GM12878 (cell line): ENCODE data around the gene CA9. TPM values are rescaled to one million over a fixed set of nuclear protein-coding genes. Genes with fewer than 3 reads are reported as not detected.

Experiments used
- ATAC-seq: fragments of 200-7000 bp; cut with Tn5 transposase; 3 replicates; pipeline ENCODE4 v1.9.1; 2020; ENCODE audit warnings: mild to moderate bottlenecking, moderate library complexity
- BruUV-seq: library from RNA; stranded (reverse); fragments of 400-500 nt; replicated peaks from 2 replicates; lab custom pipeline; 2021; lab: Mats Ljungman, UMichigan
- CTCF ChIA-PET: fragments of 300-600 bp; sonication (Branson Sonifier 250); formaldehyde crosslinking; extraction: SDS; loops from one replicate; lab custom pipeline; 2021; ENCODE audit warnings: inconsistent platforms; lab: Yijun Ruan, JAX
- POLR2A ChIA-PET: fragments of 350-600 bp; formaldehyde crosslinking; extraction: SDS; loops from one replicate; lab custom pipeline; 2021; ENCODE audit warnings: inconsistent platforms; lab: Charles Lee
- RAD21 ChIA-PET: fragments of 300-600 bp; sonication (Branson Sonifier 250); formaldehyde crosslinking; loops from one replicate; lab custom pipeline; 2023; ENCODE audit warnings: antibody characterized with exemption; ENCODE audit not compliant: unreplicated experiment; lab: Charles Lee
- SMC1A ChIA-PET: fragments of 300-600 bp; sonication (Branson Sonifier 250); formaldehyde crosslinking; loops from one replicate; lab custom pipeline; 2023; ENCODE audit not compliant: unreplicated experiment, uncharacterized antibody; lab: Charles Lee
- DNase-seq: peaks from one replicate; pipeline ENCODE4 v3.0.0-alpha.2; 2011; ENCODE audit warnings: low read depth, low spot score
- FAIRE-seq: peaks from 3 replicates; lab custom pipeline; 2011; peaks lifted over from hg19 to GRCh38; lab: Jason Lieb, UNC
- H2AFZ ChIP-seq: 2 replicates; pipeline ENCODE4 v1.6.0; 2011; ENCODE audit warnings: low read depth, low read length, control low read depth; ENCODE audit not compliant: control insufficient read depth
- H3K27ac ChIP-seq: 2 replicates; pipeline ENCODE4 v1.5.1; 2011; ENCODE audit warnings: control low read depth; ENCODE audit not compliant: control insufficient read depth, insufficient read depth
- H3K27me3 ChIP-seq, 2 experiments: replicated peaks in 1 of 2; 2 replicates each; pipeline versions ENCODE4 v1.6.0 to v1.6.1; 2011; ENCODE audit warnings: low read length in 1 of 2; ENCODE audit not compliant: control insufficient read depth in 2 of 2, insufficient read depth in 2 of 2
- H3K36me3 ChIP-seq, 2 experiments: 2 replicates each; pipeline ENCODE4 v1.5.1; 2011; ENCODE audit warnings: low read length in 1 of 2; ENCODE audit not compliant: control insufficient read depth in 2 of 2, insufficient read depth in 2 of 2
- H3K4me1 ChIP-seq: 2 replicates; pipeline ENCODE4 v1.6.1; 2011; ENCODE audit warnings: mild to moderate bottlenecking, low read length, moderate library complexity, mixed read lengths; ENCODE audit not compliant: control insufficient read depth, insufficient read depth
- H3K4me2 ChIP-seq: 2 replicates; pipeline ENCODE4 v1.6.0; 2011; ENCODE audit warnings: control low read depth; ENCODE audit not compliant: control insufficient read depth, insufficient read depth
- H3K4me3 ChIP-seq: fragments of 200-600 bp; sonication (generic); 2 replicates; pipeline ENCODE4 v1.5.1; 2016
- H3K79me2 ChIP-seq: 2 replicates; pipeline ENCODE4 v1.6.0; 2011; ENCODE audit warnings: low read length; ENCODE audit not compliant: control insufficient read depth, insufficient read depth
- H3K9ac ChIP-seq: 2 replicates; pipeline ENCODE4 v1.8.0; 2011; ENCODE audit warnings: low read length, control low read depth, mixed read lengths; ENCODE audit not compliant: control insufficient read depth, insufficient read depth
- H3K9me3 ChIP-seq: replicated peaks from 3 replicates; pipeline ENCODE4 v1.5.1; 2011; ENCODE audit warnings: mild to moderate bottlenecking, low read length; ENCODE audit not compliant: control insufficient read depth, insufficient read depth
- H4K20me1 ChIP-seq: 2 replicates; pipeline ENCODE4 v1.6.0; 2011; ENCODE audit not compliant: control insufficient read depth, insufficient read depth
- CREM ChIP-seq: IDR thresholded peaks from 2 replicates; pipeline ENCODE4 v1.6.1; 2014; ENCODE audit warnings: antibody characterized with exemption, low read depth
- NFYB ChIP-seq: IDR thresholded peaks from 2 replicates; pipeline ENCODE4 v1.6.1; 2011; ENCODE audit warnings: low read depth, mild to moderate bottlenecking, low read length, improper control_type of control experiment, moderate library complexity; ENCODE audit not compliant: insufficient read depth
- SMAD5 ChIP-seq: IDR thresholded peaks from 2 replicates; pipeline ENCODE4 v1.6.1; 2016; ENCODE audit warnings: antibody characterized with exemption, low read depth
- ZSCAN29 ChIP-seq: fragments of 450-650 bp; IDR thresholded peaks from 2 replicates; pipeline ENCODE4 v1.6.1; 2017; ENCODE audit warnings: mild to moderate bottlenecking, moderate library complexity
- WGBS: methylation state at CpG from one replicate; pipeline ENCODE4 v1.1.6; 2016; ENCODE audit warnings: low lambda C conversion rate; ENCODE audit not compliant: insufficient replicate concordance, insufficient coverage; ENCODE audit errors: missing lambda C conversion rate; 5-methylcytosine and 5-hydroxymethylcytosine counted together
- in situ Hi-C: fragments of 300-500 bp; cut with MboI; formaldehyde crosslinking; loops from 9 replicates; pipeline ENCODE4 v1.14.3; 2018; ENCODE audit warnings: mixed read lengths
- intact Hi-C: fragments of 100-400 bp; cut with micrococcal nuclease; formaldehyde crosslinking; loops from one replicate; pipeline ENCODE4 v1.14.2; 2022; ENCODE audit not compliant: unreplicated experiment
- polyA plus RNA-seq, 11 experiments: library from polyadenylated mRNA; depleted of rRNA in 4 of 11; unstranded in 6 of 11; stranded (reverse) in 5 of 11; fragments of >200 nt; fragmentation: Nextera tagmentation in 4 of 11; fragmentation: Illumina TruSeq in 1 of 11; extraction: Ambion mirVana in 4 of 11; extraction: Trizol in 1 of 11; gene quantifications; 1 replicate in 1 of 11; 2 replicates in 10 of 11; pipeline versions ENCODE4 v1.2.1 to v1.2.3, GENCODE V29; 2011 to 2016; ENCODE audit warnings: inconsistent platforms in 2 of 11, missing spikeins in 2 of 11, low read depth in 1 of 11
- total RNA-seq, 4 experiments: library from RNA; depleted of rRNA in 3 of 4; stranded (reverse); fragments of >200 nt in 3 of 4; fragmentation: Illumina TruSeq in 1 of 4; extraction: Trizol in 1 of 4; gene quantifications; 2 replicates each; pipeline versions ENCODE4 v1.2.1 to v1.2.3, GENCODE V29; 2013 to 2021
- TF ChIP-seq, protein P1 (sequence below): fragments of 450-650 bp; IDR thresholded peaks from 2 replicates; pipeline ENCODE4 v1.6.1; 2017; ENCODE audit warnings: low read depth, mild to moderate bottlenecking, moderate library complexity
- TF ChIP-seq, protein P2 (sequence below): fragments of 450-650 bp; IDR thresholded peaks from 2 replicates; pipeline ENCODE4 v1.6.1; 2016; ENCODE audit warnings: mild to moderate bottlenecking, moderate library complexity, borderline replicate concordance
- TF ChIP-seq, protein P3 (sequence below), 3 experiments: IDR thresholded peaks in 2 of 3; conservative IDR thresholded peaks in 1 of 3; 2 replicates each; pipeline ENCODE4 v1.5.1; 2011; ENCODE audit warnings: low read depth in 3 of 3, low read length in 3 of 3, mild to moderate bottlenecking in 3 of 3, control low read depth in 2 of 3, moderate library complexity in 2 of 3, inconsistent platforms in 1 of 3, mixed read lengths in 1 of 3; ENCODE audit not compliant: control insufficient read depth in 2 of 3, insufficient read depth in 1 of 3; ENCODE audit errors: extremely low read depth in 1 of 3
- TF ChIP-seq, protein P4 (sequence below): fragments of 450-650 bp; IDR thresholded peaks from 2 replicates; pipeline ENCODE4 v1.6.1; 2017; ENCODE audit warnings: antibody characterized with exemption, mild to moderate bottlenecking, moderate library complexity

CA9 gene
- total and polyA plus RNA-seq, 10 of the 15 experiments (the other 5 are each of a cell fraction or from before 2014, with no cell fraction given), result 0.53 to 6.6 (median 1.2) TPM

DNA sequence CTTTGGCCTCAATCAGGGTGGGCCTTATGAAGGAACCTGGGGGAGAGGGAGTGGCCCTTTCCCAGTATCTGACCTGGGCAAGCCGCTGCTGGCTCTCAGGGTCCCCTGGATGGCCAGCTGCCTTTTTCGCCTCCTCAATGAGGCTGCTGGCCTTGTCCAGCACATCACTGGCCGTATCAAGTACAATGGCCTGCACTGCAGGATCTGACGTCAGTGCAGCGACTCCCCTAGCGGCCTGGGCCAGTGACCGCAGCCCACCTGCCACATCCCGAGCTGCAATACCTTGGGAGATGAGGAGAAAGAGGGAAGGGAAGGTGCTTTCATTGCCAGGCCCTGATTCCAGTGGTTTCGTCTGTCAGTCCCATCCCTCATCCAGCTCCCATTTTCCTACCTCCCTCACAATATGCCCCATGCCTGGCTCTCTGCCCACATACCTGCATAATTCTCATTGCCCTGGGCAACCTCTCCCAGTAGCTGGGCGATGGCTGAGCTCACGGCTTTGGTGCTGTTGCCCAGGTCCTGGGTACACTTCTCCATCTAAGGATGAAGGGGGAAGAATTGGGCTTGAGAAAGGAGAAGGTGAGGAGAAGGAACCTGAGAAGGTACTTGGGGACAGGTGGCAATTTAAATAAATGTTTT, 39.2 kb downstream of the CA9 start:
- BruUV-seq, result no TSS peak
- Histone ChIP-seq H3K27me3 (no peaks in the 10 kb centered on the region), H3K4me1 (peaks cover 14% of the 10 kb centered on the region), H4K20me1 (no peaks in the 10 kb centered on the region), H3K79me2 (no peaks in the 10 kb centered on the region), H3K4me2 (no peak overlapping the region), H2AFZ (no peak overlapping the region), H3K9ac (no peak overlapping the region), H3K27ac (no peak overlapping the region), H3K36me3 (peaks cover 46 to 55% of the 10 kb centered on the region in 2 experiments), H3K4me3 (no peak overlapping the region), H3K9me3 (no peaks in the 10 kb centered on the region)
- ATAC-seq (no peak), DNase-seq (no peak), FAIRE-seq (no peak)
- in situ Hi-C loops, result no loop called here
- TF ChIP-seq CREM, result no peak
- TF ChIP-seq, protein P1, sequence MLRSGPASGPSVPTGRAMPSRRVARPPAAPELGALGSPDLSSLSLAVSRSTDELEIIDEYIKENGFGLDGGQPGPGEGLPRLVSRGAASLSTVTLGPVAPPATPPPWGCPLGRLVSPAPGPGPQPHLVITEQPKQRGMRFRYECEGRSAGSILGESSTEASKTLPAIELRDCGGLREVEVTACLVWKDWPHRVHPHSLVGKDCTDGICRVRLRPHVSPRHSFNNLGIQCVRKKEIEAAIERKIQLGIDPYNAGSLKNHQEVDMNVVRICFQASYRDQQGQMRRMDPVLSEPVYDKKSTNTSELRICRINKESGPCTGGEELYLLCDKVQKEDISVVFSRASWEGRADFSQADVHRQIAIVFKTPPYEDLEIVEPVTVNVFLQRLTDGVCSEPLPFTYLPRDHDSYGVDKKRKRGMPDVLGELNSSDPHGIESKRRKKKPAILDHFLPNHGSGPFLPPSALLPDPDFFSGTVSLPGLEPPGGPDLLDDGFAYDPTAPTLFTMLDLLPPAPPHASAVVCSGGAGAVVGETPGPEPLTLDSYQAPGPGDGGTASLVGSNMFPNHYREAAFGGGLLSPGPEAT, result no peak
- TF ChIP-seq, protein P2, sequence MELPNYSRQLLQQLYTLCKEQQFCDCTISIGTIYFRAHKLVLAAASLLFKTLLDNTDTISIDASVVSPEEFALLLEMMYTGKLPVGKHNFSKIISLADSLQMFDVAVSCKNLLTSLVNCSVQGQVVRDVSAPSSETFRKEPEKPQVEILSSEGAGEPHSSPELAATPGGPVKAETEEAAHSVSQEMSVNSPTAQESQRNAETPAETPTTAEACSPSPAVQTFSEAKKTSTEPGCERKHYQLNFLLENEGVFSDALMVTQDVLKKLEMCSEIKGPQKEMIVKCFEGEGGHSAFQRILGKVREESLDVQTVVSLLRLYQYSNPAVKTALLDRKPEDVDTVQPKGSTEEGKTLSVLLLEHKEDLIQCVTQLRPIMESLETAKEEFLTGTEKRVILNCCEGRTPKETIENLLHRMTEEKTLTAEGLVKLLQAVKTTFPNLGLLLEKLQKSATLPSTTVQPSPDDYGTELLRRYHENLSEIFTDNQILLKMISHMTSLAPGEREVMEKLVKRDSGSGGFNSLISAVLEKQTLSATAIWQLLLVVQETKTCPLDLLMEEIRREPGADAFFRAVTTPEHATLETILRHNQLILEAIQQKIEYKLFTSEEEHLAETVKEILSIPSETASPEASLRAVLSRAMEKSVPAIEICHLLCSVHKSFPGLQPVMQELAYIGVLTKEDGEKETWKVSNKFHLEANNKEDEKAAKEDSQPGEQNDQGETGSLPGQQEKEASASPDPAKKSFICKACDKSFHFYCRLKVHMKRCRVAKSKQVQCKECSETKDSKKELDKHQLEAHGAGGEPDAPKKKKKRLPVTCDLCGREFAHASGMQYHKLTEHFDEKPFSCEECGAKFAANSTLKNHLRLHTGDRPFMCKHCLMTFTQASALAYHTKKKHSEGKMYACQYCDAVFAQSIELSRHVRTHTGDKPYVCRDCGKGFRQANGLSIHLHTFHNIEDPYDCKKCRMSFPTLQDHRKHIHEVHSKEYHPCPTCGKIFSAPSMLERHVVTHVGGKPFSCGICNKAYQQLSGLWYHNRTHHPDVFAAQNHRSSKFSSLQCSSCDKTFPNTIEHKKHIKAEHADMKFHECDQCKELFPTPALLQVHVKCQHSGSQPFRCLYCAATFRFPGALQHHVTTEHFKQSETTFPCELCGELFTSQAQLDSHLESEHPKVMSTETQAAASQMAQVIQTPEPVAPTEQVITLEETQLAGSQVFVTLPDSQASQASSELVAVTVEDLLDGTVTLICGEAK, result no peak
- TF ChIP-seq, protein P3, sequence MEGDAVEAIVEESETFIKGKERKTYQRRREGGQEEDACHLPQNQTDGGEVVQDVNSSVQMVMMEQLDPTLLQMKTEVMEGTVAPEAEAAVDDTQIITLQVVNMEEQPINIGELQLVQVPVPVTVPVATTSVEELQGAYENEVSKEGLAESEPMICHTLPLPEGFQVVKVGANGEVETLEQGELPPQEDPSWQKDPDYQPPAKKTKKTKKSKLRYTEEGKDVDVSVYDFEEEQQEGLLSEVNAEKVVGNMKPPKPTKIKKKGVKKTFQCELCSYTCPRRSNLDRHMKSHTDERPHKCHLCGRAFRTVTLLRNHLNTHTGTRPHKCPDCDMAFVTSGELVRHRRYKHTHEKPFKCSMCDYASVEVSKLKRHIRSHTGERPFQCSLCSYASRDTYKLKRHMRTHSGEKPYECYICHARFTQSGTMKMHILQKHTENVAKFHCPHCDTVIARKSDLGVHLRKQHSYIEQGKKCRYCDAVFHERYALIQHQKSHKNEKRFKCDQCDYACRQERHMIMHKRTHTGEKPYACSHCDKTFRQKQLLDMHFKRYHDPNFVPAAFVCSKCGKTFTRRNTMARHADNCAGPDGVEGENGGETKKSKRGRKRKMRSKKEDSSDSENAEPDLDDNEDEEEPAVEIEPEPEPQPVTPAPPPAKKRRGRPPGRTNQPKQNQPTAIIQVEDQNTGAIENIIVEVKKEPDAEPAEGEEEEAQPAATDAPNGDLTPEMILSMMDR (IDR thresholded peaks at IDR 0.05 in 2 of 3, conservative IDR thresholded peaks at IDR 0.05 in 1 of 3; ENCODE audit: control insufficient read depth in 2 of 3, extremely low read depth in 1 of 3, insufficient read depth in 1 of 3, low read depth in 3 of 3, low read length in 3 of 3), result no peak
- TF ChIP-seq NFYB, result no peak
- TF ChIP-seq ZSCAN29, result no peak
- TF ChIP-seq, protein P4, sequence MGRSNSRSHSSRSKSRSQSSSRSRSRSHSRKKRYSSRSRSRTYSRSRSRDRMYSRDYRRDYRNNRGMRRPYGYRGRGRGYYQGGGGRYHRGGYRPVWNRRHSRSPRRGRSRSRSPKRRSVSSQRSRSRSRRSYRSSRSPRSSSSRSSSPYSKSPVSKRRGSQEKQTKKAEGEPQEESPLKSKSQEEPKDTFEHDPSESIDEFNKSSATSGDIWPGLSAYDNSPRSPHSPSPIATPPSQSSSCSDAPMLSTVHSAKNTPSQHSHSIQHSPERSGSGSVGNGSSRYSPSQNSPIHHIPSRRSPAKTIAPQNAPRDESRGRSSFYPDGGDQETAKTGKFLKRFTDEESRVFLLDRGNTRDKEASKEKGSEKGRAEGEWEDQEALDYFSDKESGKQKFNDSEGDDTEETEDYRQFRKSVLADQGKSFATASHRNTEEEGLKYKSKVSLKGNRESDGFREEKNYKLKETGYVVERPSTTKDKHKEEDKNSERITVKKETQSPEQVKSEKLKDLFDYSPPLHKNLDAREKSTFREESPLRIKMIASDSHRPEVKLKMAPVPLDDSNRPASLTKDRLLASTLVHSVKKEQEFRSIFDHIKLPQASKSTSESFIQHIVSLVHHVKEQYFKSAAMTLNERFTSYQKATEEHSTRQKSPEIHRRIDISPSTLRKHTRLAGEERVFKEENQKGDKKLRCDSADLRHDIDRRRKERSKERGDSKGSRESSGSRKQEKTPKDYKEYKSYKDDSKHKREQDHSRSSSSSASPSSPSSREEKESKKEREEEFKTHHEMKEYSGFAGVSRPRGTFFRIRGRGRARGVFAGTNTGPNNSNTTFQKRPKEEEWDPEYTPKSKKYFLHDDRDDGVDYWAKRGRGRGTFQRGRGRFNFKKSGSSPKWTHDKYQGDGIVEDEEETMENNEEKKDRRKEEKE, result no peak
- TF ChIP-seq SMAD5, result no peak
- ChIA-PET RAD21 (interaction anchor here (1.0 to 1.4 kb wide), 2 partner anchors 15 to 47 kb away, joined by 3 to 4 read pairs; no protein-coding TSS in a partner anchor), CTCF (interaction anchor here (0.7 to 5.8 kb wide), 12 partner anchors 10 to 77 kb away, joined by 3 to 39 read pairs (median 4); partner anchors contain the start of genes CREB3 and TLN1), SMC1A (interaction anchor here (2.3 to 2.7 kb wide), 2 partner anchors 15 to 17 kb away, joined by 7 to 10 read pairs; no protein-coding TSS in a partner anchor), POLR2A (interaction anchor here (1.0 to 3.5 kb wide), 2 partner anchors 15 to 52 kb away, joined by 3 to 14 read pairs; no protein-coding TSS in a partner anchor)
- intact Hi-C loops, result no loop called here
- WGBS, result 99% methylated on average over 11 of the region's 11 CpGs
